Activated CD4-positive, alpha-beta T cell treated with anti-CD3 and anti-CD28 coated beads, Interleukin-2, amount 10 ng/mL, durations not matched to agents 7 days and 5 days (primary cell): ENCODE measurements around the gene CAD. TPM values are rescaled to one million over a fixed set of nuclear protein-coding genes. Genes with fewer than 3 reads are reported as not detected.
"Not testable (repeated sequence)": the region's sequence is repeated elsewhere in the genome, so short reads cannot be mapped to it uniquely, and the experiment has no call there.

Source experiments
- CTCF ChIA-PET: fragments of 350-600 bp; sonication (Branson Sonifier 250); formaldehyde crosslinking; loops from one replicate; lab custom pipeline; 2021; ENCODE audit warnings: antibody characterized with exemption; lab: Charles Lee
- POLR2A ChIA-PET: fragments of 350-600 bp; sonication (Branson Sonifier 250); formaldehyde crosslinking; loops from one replicate; lab custom pipeline; 2021; ENCODE audit warnings: antibody characterized with exemption; lab: Charles Lee
- DNase-seq: peaks from one replicate; pipeline ENCODE4 v3.0.0-alpha.2; 2020
- H3K27ac Mint-ChIP-seq: one replicate; pipeline ENCODE4 v1.8.0; 2021; ENCODE audit warnings: mild to moderate bottlenecking, moderate library complexity, mixed read lengths
- H3K27me3 Mint-ChIP-seq: one replicate; pipeline ENCODE4 v1.8.0; 2021; ENCODE audit warnings: mixed read lengths
- H3K36me3 Mint-ChIP-seq: one replicate; pipeline ENCODE4 v1.8.0; 2021; ENCODE audit warnings: low read depth, mixed read lengths
- H3K4me1 Mint-ChIP-seq: one replicate; pipeline ENCODE4 v1.8.0; 2021; ENCODE audit warnings: mixed read lengths
- H3K4me3 Mint-ChIP-seq: one replicate; pipeline ENCODE4 v1.8.0; 2021; ENCODE audit warnings: mild to moderate bottlenecking, moderate library complexity, mixed read lengths
- H3K9me3 Mint-ChIP-seq: one replicate; pipeline ENCODE4 v1.8.0; 2021; ENCODE audit warnings: mixed read lengths
- total RNA-seq, 2 experiments: library from RNA; stranded (reverse); gene quantifications; one replicate each; pipeline ENCODE4 v1.2.3, GENCODE V29; 2021

Gene CAD
- total RNA-seq, 2 experiments from 2014 or later: 63.7 to 66.1 TPM

- Mint-ChIP-seq H3K27ac (no peak overlapping the region), H3K4me3 (no peak overlapping the region), H3K4me1 (peaks cover 2% of the 10 kb centered on the region), H3K9me3 (no peaks in the 10 kb centered on the region), H3K36me3 (no peaks in the 10 kb centered on the region), H3K27me3 (peaks cover 26% of the 10 kb centered on the region)
- ChIA-PET POLR2A (no interaction called here), CTCF (interaction anchor here (0.6 to 1.4 kb wide), 3 partner anchors 16 to 224 kb away, joined by 3 read pairs; no protein-coding TSS in a partner anchor)
- DNase-seq: no peak
Observed at GRCh38 chr2:27185331-27186026, 31.7 kb upstream of the CAD start.

DNA sequence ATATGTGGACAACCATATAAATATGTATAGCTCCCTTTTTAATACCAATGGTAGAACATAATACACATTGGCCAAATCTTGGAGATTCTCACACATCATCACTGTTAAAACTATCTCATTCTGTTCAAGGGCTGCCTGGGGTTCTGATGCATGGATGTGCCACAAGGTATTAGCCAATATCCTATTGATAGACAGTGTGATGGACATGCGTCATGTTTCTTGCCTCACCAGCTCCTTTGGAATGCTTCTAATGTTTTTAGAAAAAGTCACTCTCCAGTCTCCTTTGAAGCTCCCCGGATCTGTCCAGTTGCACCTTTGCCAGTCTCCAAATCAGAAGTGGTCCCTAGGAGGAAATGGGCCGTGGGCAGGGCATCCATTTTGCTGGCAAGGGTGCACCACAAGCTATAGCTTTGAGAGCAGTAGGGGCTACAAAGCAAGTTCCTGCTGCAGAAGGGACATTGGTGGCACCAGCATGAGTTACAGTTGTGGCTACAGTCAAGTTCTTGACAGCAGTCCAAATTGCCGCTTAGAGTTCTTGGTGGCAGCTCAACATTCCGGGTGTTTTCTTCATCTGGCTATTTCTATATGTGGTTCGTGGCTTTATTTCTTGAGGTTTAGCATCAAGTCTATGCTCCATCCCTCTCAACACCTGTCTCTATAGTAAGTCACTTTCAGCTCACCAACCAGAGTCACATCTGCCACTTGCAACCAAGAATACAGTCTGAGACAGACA lies 30.4 kb upstream of the CAD start:
- peaks cover 2% of the 10 kb centered on the region for H3K4me1 Mint-ChIP-seq
- peaks cover 19% of the 10 kb centered on the region for H3K27me3 Mint-ChIP-seq
- CTCF ChIA-PET: interaction anchor here (0.6 to 1.5 kb wide), 5 partner anchors 14 to 357 kb away, joined by 3 to 4 read pairs (median 3); no protein-coding TSS in a partner anchor
- DNase-seq: no peak
- POLR2A ChIA-PET: no interaction called here
- no peak overlapping the region for H3K4me3 Mint-ChIP-seq
- H3K36me3 Mint-ChIP-seq: no peaks in the 10 kb centered on the region
- H3K27ac Mint-ChIP-seq: no peak overlapping the region
- H3K9me3 Mint-ChIP-seq: no peaks in the 10 kb centered on the region

DNA sequence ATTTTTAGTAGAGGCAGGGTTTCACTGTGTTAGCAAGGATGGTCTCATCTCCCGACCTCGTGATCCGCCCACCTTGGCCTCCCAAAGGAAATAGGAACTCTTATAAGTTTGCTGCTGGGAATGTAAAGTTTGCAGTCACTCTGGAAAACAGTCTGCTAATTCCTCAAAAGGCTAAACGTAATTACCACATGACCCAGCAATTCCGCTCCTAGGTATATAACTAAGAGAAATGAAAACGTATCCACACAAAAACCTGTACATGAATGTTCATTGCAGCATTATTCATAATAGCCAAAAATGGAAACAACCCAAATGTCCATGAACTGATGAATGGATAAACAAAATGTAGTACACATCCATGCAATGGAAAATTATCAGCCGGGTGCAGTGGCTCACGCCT lies 27.2 kb upstream of the CAD start:
- H3K9me3 Mint-ChIP-seq: no peaks in the 10 kb centered on the region
- peaks cover 8% of the 10 kb centered on the region for H3K27me3 Mint-ChIP-seq
- no peak overlapping the region for H3K4me3 Mint-ChIP-seq
- H3K36me3 Mint-ChIP-seq: no peaks in the 10 kb centered on the region
- no peak overlapping the region for H3K27ac Mint-ChIP-seq
- ChIA-PET POLR2A (no interaction called here), CTCF (interaction anchor here (0.6 kb wide), 1 partner anchor 274 kb away, joined by 3 read pairs; no protein-coding TSS in a partner anchor)
- H3K4me1 Mint-ChIP-seq: no peaks in the 10 kb centered on the region
- DNase-seq: no peak

DNA sequence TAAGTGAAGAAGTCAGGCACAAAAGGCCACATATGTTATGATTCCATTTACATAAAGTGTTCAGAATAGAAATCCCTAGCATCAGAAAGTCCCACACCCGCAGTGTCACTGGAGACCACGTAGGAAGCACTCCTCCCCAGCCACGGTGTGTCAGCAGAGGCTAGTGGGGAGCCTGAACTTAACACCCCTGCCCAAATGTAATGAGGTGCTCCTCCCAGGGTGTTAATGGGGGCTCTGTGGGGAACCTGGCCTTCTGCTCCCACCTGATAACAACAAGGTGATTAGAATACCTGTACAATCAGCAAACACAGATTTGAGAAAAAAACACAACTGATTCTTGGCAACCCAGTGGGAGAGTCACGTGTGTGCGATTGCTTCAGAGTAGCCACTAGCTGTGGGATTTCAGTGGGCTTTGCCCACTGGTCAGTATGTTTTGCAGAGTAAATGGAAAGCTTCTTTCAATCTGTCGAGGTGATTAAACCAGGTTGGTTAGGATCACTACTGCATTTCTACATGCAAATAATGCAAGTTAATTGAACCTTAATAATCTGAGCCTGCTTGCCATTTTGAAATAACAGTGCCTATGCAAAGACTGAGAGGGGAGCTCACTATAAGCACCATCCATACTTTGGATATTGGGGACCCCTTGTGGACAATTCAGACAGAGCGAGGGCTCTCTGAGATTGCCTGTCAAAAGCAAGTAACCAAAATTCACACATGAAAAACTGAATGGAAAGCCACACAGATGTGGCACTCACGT lies 25.9 kb upstream of the CAD start:
- H3K27me3 Mint-ChIP-seq: peaks cover 2% of the 10 kb centered on the region
- H3K9me3 Mint-ChIP-seq: no peaks in the 10 kb centered on the region
- H3K36me3 Mint-ChIP-seq: no peaks in the 10 kb centered on the region
- H3K4me3 Mint-ChIP-seq: no peak overlapping the region
- H3K27ac Mint-ChIP-seq: no peak overlapping the region
- ChIA-PET CTCF (interaction anchor here (1.0 to 1.6 kb wide), 6 partner anchors 9 to 269 kb away, joined by 3 to 4 read pairs (median 4); no protein-coding TSS in a partner anchor), POLR2A (interaction anchor here (0.6 kb wide), 1 partner anchor 88 kb away, joined by 3 read pairs; no protein-coding TSS in a partner anchor)
- peak; percentile 61 for DNase-seq
- H3K4me1 Mint-ChIP-seq: no peaks in the 10 kb centered on the region

GRCh38 chr2:27194538-27195354 lies 22.4 kb upstream of the CAD start:
- no peak for DNase-seq
- Mint-ChIP-seq H3K27me3 (peaks cover 2% of the 10 kb centered on the region), H3K36me3 (no peaks in the 10 kb centered on the region), H3K4me1 (no peaks in the 10 kb centered on the region), H3K9me3 (no peaks in the 10 kb centered on the region), H3K4me3 (no peak overlapping the region), H3K27ac (no peak overlapping the region)
- POLR2A ChIA-PET: no interaction called here
- CTCF ChIA-PET: interaction anchor here (1.0 kb wide), 1 partner anchor 178 kb away, joined by 3 read pairs; no protein-coding TSS in a partner anchor

DNA sequence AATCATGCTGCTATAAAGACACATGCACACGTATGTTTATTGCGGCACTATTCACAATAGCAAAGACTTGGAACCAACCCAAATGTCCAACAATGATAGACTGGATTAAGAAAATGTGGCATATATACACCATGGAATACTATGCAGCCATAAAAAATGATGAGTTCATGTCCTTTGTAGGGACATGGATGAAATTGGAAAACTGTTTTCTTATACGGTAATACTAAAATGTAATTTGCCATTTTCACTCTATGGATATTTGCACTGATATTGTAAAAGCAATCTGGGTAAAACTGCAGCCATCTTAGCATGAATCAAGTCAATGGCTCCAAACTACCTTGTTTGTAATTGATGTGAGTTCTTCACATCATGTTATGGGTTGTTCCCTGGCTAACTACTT lies 21.4 kb upstream of the CAD start:
- POLR2A ChIA-PET, CTCF ChIA-PET, H3K4me3 Mint-ChIP-seq, H3K9me3 Mint-ChIP-seq, H3K27ac Mint-ChIP-seq, H3K27me3 Mint-ChIP-seq, DNase-seq, H3K4me1 Mint-ChIP-seq, H3K36me3 Mint-ChIP-seq: not testable (repeated sequence)

DNA sequence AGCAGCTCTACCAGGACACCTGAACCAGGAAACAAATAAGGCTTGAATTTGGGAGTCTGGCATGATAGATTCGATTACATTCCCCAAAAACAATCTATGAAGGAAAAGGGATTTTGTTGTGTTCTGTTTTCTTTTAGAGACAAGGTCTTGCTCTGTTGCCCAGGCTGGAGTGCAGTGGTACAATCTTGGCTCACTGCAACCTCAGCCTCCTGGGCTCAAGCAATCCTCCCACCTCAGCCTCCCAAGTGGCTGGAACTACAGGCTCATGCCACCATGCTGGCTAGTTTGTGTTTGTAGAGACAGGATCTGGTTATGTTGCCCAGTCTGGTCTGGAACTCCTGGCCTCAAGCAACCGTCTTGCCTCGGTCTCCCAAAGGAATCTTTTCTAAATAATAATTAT lies 19.1 kb upstream of the CAD start:
- CTCF ChIA-PET: interaction anchor here (2.1 kb wide), 1 partner anchor 46 kb away, joined by 4 read pairs; no protein-coding TSS in a partner anchor
- POLR2A ChIA-PET, H3K27ac Mint-ChIP-seq: not testable (repeated sequence)

GRCh38 chr2:27198627-27199026 lies 18.5 kb upstream of the CAD start:
- no peak overlapping the region for H3K27ac Mint-ChIP-seq
- H3K4me3 Mint-ChIP-seq: no peak overlapping the region
- no peaks in the 10 kb centered on the region for H3K9me3 Mint-ChIP-seq
- POLR2A ChIA-PET: interaction anchor here (0.7 kb wide), 1 partner anchor 378 kb away, joined by 9 read pairs; no protein-coding TSS in a partner anchor
- H3K36me3 Mint-ChIP-seq: peaks cover 1% of the 10 kb centered on the region
- H3K27me3 Mint-ChIP-seq: no peaks in the 10 kb centered on the region
- CTCF ChIA-PET: interaction anchor here (1.3 kb wide), 1 partner anchor 29 kb away, joined by 3 read pairs; no protein-coding TSS in a partner anchor
- no peaks in the 10 kb centered on the region for H3K4me1 Mint-ChIP-seq
- DNase-seq: no peak

More for the DNA sequence above, 19.1 kb upstream of the CAD start:
- DNase-seq, H3K27me3 Mint-ChIP-seq, H3K4me1 Mint-ChIP-seq, H3K9me3 Mint-ChIP-seq, H3K36me3 Mint-ChIP-seq, H3K4me3 Mint-ChIP-seq: not testable (repeated sequence)

- H3K4me1 Mint-ChIP-seq: peaks cover 2% of the 10 kb centered on the region
- no peak for DNase-seq
- CTCF ChIA-PET: interaction anchor here (1.3 kb wide), 1 partner anchor 29 kb away, joined by 3 read pairs; no protein-coding TSS in a partner anchor
- H3K9me3 Mint-ChIP-seq: no peaks in the 10 kb centered on the region
- no peak overlapping the region for H3K27ac Mint-ChIP-seq
- POLR2A ChIA-PET: interaction anchor here (0.7 kb wide), 1 partner anchor 378 kb away, joined by 9 read pairs; no protein-coding TSS in a partner anchor
- no peaks in the 10 kb centered on the region for H3K27me3 Mint-ChIP-seq
- H3K36me3 Mint-ChIP-seq: peaks cover 1% of the 10 kb centered on the region
- H3K4me3 Mint-ChIP-seq: no peak overlapping the region
Observed at GRCh38 chr2:27199241-27199640, 17.9 kb upstream of the CAD start.

DNA sequence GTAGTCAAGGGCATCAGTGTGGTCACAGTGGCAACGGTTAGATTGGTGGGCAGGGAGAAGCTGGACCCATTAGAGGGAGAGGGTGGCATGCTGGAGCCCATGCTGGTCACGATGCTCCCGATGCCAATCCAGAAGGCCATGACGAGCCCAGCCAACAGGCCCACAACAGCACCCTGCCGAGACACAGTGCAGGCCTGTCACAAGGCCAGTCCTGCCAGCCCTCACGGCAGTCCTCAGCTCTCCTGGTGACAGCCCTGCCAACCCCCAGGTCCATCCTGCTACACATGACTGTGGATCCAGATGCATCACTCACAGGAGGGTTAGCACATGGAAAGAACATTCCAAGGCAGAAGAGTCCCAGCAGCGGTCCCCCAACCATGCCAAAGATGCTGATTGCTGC lies 15.5 kb upstream of the CAD start:
- H3K4me1 Mint-ChIP-seq: peaks cover 19% of the 10 kb centered on the region
- peaks cover 18% of the 10 kb centered on the region for H3K36me3 Mint-ChIP-seq
- no peaks in the 10 kb centered on the region for H3K9me3 Mint-ChIP-seq
- H3K4me3 Mint-ChIP-seq: no peak overlapping the region
- DNase-seq: no peak
- no peaks in the 10 kb centered on the region for H3K27me3 Mint-ChIP-seq
- CTCF ChIA-PET: interaction anchor here (1.1 to 1.5 kb wide), 2 partner anchors 10 to 14 kb away, joined by 3 read pairs; no protein-coding TSS in a partner anchor
- H3K27ac Mint-ChIP-seq: no peak overlapping the region
- POLR2A ChIA-PET: no interaction called here

DNA sequence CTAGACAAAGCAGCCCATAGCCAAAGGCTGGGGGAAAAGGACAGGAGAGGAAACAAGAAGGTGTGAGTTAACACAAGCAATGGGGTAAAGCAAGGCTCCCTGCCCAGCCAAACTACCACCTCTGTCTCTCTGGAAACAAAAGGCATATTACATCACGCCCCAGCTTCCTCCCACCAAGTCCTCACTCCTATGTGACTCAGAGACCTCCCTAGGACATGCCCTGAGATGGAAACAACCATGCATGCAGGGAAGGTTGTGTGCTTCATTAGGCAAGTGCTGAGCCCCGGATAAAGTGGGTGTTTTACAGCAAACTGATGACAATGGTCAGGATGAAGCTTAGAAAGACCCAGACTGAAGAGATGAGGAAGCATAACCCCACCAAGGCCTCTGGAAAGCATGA lies 14.3 kb upstream of the CAD start:
- POLR2A ChIA-PET: no interaction called here
- H3K4me3 Mint-ChIP-seq: no peak overlapping the region
- H3K27me3 Mint-ChIP-seq: no peaks in the 10 kb centered on the region
- no peaks in the 10 kb centered on the region for H3K9me3 Mint-ChIP-seq
- DNase-seq: no peak
- peaks cover 24% of the 10 kb centered on the region for H3K36me3 Mint-ChIP-seq
- CTCF ChIA-PET: interaction anchor here (0.9 to 1.5 kb wide), 2 partner anchors 16 to 105 kb away, joined by 3 to 5 read pairs; no protein-coding TSS in a partner anchor
- H3K27ac Mint-ChIP-seq: no peak overlapping the region
- peaks cover 19% of the 10 kb centered on the region for H3K4me1 Mint-ChIP-seq
